ENCODE measurements around the gene PRPS1L1. TPM values are rescaled to one million over a fixed set of nuclear protein-coding genes. Genes with fewer than 3 reads are reported as not detected.

PRPS1L1 gene
- total and polyA plus RNA-seq, 2 experiments from 2014 or later = not detected

- Histone ChIP-seq H2AFZ (no peak overlapping the region), H3K9me2 (ENCODE audit: insufficient read depth) (peaks cover 3% of the 10 kb centered on the region; the same call in 1 of the 2 replicates), H3K79me2 (replicated peaks; ENCODE audit: insufficient read depth) (no peaks in the 10 kb centered on the region), H3K4me3 (no peak overlapping the region), H3K4me2 (no peak overlapping the region), H3K36me3 (ENCODE audit: insufficient read depth) (no peaks in the 10 kb centered on the region), H4K20me1 (replicated peaks; ENCODE audit: insufficient read depth) (no peaks in the 10 kb centered on the region), H3F3A (replicated peaks; ENCODE audit: low read depth) (no peaks in the 10 kb centered on the region), H3K4me1 (ENCODE audit: insufficient read depth) (no peaks in the 10 kb centered on the region), H3K27me3 (ENCODE audit: insufficient read depth) (no peaks in the 10 kb centered on the region), H3K27ac (ENCODE audit: low read depth) (no peak overlapping the region)
- peaks cover 2% of the 10 kb centered on the region for H3K27me3 Mint-ChIP-seq (ENCODE audit: insufficient read depth, low read depth, poor library complexity)
- H3K36me3 Mint-ChIP-seq (ENCODE audit: low read depth) = no peaks in the 10 kb centered on the region; the same call in 2 of the 3 replicates
- H3K9me3 Mint-ChIP-seq = no peaks in the 10 kb centered on the region; the same call in 1 of the 3 replicates
- no peaks in the 10 kb centered on the region for H3K4me1 Mint-ChIP-seq
- ATAC-seq (no peak), DNase-seq (ENCODE audit: low spot score) (no peak)
- TF ChIP-seq POLR2AphosphoS5 (IDR thresholded peaks at IDR 0.05; ENCODE audit: low read depth) (no peak), ZNF114 (CRISPR knock-in tag; IDR thresholded peaks at IDR 0.05) (no peak), NANOG (IDR thresholded peaks at IDR 0.05; ENCODE audit: borderline replicate concordance) (no peak), JUNB (IDR thresholded peaks at IDR 0.05; ENCODE audit: unreplicated experiment) (no peak), EZH2phosphoT487 (IDR thresholded peaks at IDR 0.05; ENCODE audit: unreplicated experiment) (no peak), ZNF331 (CRISPR knock-in tag; IDR thresholded peaks at IDR 0.05; ENCODE audit: low read depth) (no peak), EZH2 (IDR thresholded peaks at IDR 0.05; ENCODE audit: low read depth, unreplicated experiment) (no peak)
- TF ChIP-seq, protein P1, sequence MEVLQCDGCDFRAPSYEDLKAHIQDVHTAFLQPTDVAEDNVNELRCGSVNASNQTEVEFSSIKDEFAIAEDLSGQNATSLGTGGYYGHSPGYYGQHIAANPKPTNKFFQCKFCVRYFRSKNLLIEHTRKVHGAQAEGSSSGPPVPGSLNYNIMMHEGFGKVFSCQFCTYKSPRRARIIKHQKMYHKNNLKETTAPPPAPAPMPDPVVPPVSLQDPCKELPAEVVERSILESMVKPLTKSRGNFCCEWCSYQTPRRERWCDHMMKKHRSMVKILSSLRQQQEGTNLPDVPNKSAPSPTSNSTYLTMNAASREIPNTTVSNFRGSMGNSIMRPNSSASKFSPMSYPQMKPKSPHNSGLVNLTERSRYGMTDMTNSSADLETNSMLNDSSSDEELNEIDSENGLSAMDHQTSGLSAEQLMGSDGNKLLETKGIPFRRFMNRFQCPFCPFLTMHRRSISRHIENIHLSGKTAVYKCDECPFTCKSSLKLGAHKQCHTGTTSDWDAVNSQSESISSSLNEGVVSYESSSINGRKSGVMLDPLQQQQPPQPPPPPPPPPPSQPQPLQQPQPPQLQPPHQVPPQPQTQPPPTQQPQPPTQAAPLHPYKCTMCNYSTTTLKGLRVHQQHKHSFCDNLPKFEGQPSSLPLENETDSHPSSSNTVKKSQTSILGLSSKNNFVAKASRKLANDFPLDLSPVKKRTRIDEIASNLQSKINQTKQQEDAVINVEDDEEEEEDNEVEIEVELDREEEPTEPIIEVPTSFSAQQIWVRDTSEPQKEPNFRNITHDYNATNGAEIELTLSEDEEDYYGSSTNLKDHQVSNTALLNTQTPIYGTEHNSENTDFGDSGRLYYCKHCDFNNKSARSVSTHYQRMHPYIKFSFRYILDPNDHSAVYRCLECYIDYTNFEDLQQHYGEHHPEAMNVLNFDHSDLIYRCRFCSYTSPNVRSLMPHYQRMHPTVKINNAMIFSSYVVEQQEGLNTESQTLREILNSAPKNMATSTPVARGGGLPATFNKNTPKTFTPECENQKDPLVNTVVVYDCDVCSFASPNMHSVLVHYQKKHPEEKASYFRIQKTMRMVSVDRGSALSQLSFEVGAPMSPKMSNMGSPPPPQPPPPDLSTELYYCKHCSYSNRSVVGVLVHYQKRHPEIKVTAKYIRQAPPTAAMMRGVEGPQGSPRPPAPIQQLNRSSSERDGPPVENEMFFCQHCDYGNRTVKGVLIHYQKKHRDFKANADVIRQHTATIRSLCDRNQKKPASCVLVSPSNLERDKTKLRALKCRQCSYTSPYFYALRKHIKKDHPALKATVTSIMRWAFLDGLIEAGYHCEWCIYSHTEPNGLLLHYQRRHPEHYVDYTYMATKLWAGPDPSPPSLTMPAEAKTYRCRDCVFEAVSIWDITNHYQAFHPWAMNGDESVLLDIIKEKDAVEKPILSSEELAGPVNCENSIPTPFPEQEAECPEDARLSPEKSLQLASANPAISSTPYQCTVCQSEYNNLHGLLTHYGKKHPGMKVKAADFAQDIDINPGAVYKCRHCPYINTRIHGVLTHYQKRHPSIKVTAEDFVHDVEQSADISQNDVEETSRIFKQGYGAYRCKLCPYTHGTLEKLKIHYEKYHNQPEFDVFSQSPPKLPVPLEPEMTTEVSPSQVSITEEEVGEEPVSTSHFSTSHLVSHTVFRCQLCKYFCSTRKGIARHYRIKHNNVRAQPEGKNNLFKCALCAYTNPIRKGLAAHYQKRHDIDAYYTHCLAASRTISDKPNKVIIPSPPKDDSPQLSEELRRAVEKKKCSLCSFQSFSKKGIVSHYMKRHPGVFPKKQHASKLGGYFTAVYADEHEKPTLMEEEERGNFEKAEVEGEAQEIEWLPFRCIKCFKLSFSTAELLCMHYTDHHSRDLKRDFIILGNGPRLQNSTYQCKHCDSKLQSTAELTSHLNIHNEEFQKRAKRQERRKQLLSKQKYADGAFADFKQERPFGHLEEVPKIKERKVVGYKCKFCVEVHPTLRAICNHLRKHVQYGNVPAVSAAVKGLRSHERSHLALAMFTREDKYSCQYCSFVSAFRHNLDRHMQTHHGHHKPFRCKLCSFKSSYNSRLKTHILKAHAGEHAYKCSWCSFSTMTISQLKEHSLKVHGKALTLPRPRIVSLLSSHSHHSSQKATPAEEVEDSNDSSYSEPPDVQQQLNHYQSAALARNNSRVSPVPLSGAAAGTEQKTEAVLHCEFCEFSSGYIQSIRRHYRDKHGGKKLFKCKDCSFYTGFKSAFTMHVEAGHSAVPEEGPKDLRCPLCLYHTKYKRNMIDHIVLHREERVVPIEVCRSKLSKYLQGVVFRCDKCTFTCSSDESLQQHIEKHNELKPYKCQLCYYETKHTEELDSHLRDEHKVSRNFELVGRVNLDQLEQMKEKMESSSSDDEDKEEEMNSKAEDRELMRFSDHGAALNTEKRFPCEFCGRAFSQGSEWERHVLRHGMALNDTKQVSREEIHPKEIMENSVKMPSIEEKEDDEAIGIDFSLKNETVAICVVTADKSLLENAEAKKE (CRISPR knock-in tag; IDR thresholded peaks at IDR 0.05) = no peak
- TF ChIP-seq, protein P2, sequence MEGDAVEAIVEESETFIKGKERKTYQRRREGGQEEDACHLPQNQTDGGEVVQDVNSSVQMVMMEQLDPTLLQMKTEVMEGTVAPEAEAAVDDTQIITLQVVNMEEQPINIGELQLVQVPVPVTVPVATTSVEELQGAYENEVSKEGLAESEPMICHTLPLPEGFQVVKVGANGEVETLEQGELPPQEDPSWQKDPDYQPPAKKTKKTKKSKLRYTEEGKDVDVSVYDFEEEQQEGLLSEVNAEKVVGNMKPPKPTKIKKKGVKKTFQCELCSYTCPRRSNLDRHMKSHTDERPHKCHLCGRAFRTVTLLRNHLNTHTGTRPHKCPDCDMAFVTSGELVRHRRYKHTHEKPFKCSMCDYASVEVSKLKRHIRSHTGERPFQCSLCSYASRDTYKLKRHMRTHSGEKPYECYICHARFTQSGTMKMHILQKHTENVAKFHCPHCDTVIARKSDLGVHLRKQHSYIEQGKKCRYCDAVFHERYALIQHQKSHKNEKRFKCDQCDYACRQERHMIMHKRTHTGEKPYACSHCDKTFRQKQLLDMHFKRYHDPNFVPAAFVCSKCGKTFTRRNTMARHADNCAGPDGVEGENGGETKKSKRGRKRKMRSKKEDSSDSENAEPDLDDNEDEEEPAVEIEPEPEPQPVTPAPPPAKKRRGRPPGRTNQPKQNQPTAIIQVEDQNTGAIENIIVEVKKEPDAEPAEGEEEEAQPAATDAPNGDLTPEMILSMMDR (conservative IDR thresholded peaks at IDR 0.05; ENCODE audit: low read depth in 2 of 2) = no peak
- TF ChIP-seq, protein P3, sequence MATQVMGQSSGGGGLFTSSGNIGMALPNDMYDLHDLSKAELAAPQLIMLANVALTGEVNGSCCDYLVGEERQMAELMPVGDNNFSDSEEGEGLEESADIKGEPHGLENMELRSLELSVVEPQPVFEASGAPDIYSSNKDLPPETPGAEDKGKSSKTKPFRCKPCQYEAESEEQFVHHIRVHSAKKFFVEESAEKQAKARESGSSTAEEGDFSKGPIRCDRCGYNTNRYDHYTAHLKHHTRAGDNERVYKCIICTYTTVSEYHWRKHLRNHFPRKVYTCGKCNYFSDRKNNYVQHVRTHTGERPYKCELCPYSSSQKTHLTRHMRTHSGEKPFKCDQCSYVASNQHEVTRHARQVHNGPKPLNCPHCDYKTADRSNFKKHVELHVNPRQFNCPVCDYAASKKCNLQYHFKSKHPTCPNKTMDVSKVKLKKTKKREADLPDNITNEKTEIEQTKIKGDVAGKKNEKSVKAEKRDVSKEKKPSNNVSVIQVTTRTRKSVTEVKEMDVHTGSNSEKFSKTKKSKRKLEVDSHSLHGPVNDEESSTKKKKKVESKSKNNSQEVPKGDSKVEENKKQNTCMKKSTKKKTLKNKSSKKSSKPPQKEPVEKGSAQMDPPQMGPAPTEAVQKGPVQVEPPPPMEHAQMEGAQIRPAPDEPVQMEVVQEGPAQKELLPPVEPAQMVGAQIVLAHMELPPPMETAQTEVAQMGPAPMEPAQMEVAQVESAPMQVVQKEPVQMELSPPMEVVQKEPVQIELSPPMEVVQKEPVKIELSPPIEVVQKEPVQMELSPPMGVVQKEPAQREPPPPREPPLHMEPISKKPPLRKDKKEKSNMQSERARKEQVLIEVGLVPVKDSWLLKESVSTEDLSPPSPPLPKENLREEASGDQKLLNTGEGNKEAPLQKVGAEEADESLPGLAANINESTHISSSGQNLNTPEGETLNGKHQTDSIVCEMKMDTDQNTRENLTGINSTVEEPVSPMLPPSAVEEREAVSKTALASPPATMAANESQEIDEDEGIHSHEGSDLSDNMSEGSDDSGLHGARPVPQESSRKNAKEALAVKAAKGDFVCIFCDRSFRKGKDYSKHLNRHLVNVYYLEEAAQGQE (IDR thresholded peaks at IDR 0.05; ENCODE audit: unreplicated experiment) = no peak
- H3K27ac Mint-ChIP-seq = no peak overlapping the region
- H3K4me3 Mint-ChIP-seq = no peak overlapping the region
Measured at GRCh38 chr7:18040196-18040595, 12.6 kb upstream of the PRPS1L1 start.
